MCF 10A (cell line): ENCODE results near the gene IZUMO1. TPM values are rescaled to one million over a fixed set of nuclear protein-coding genes. Genes with fewer than 3 reads are reported as not detected.

Source experiments
- BruUV-seq: library from RNA; stranded (reverse); fragments of 400-500 nt; replicated peaks from 2 replicates; lab custom pipeline; 2021; lab: Mats Ljungman, UMichigan
- CTCF ChIA-PET: fragments of 300-600 bp; sonication (Branson Sonifier 250); formaldehyde crosslinking; extraction: SDS; loops from one replicate; lab custom pipeline; 2021; ENCODE audit warnings: antibody characterized with exemption, inconsistent platforms; lab: Yijun Ruan, JAX
- POLR2A ChIA-PET: fragments of 300-600, 350-650 bp; sonication (Branson Sonifier 250); formaldehyde crosslinking; extraction: SDS; loops from one replicate; lab custom pipeline; 2020; ENCODE audit warnings: antibody characterized with exemption, inconsistent platforms; lab: Yijun Ruan, JAX
- DNase-seq: peaks from one replicate; pipeline ENCODE4 v3.0.0-alpha.2; 2018; ENCODE audit not compliant: unreplicated experiment
- H3K27ac Mint-ChIP-seq: one replicate; pipeline ENCODE4 v1.8.0; 2022; ENCODE audit warnings: mild to moderate bottlenecking, low read depth, mixed read lengths; ENCODE audit not compliant: unreplicated experiment
- H3K27me3 Mint-ChIP-seq: one replicate; pipeline ENCODE4 v1.8.0; 2022; ENCODE audit warnings: mixed read lengths; ENCODE audit not compliant: insufficient read depth, unreplicated experiment
- H3K36me3 Mint-ChIP-seq: one replicate; pipeline ENCODE4 v1.8.0; 2022; ENCODE audit warnings: mild to moderate bottlenecking, moderate library complexity, mixed read lengths; ENCODE audit not compliant: insufficient read depth, unreplicated experiment
- H3K4me1 Mint-ChIP-seq: one replicate; pipeline ENCODE4 v1.8.0; 2022; ENCODE audit warnings: mixed read lengths; ENCODE audit not compliant: insufficient read depth, unreplicated experiment
- H3K4me3 Mint-ChIP-seq: one replicate; pipeline ENCODE4 v1.8.0; 2022; ENCODE audit warnings: mild to moderate bottlenecking, moderate library complexity, mixed read lengths; ENCODE audit not compliant: unreplicated experiment
- H3K9me3 Mint-ChIP-seq: one replicate; pipeline ENCODE4 v1.8.0; 2022; ENCODE audit warnings: mixed read lengths; ENCODE audit not compliant: unreplicated experiment
- intact Hi-C: fragments of 100-400 bp; cut with micrococcal nuclease; formaldehyde crosslinking; loops from 2 replicates; pipeline ENCODE4 v1.14.1; 2022
- total RNA-seq: library from RNA; stranded (reverse); gene quantifications from 2 replicates; pipeline ENCODE4 v1.2.3, GENCODE V29; 2022
- TF ChIP-seq, protein P1 (sequence below): fragments of 200-600 bp; IDR thresholded peaks from one replicate; pipeline ENCODE4 v1.8.0; 2022; ENCODE audit warnings: antibody characterized with exemption, mild to moderate bottlenecking; ENCODE audit not compliant: unreplicated experiment

The IZUMO1 gene
- total RNA-seq, 1 experiment from 2014 or later, result 4.2 TPM

DNA sequence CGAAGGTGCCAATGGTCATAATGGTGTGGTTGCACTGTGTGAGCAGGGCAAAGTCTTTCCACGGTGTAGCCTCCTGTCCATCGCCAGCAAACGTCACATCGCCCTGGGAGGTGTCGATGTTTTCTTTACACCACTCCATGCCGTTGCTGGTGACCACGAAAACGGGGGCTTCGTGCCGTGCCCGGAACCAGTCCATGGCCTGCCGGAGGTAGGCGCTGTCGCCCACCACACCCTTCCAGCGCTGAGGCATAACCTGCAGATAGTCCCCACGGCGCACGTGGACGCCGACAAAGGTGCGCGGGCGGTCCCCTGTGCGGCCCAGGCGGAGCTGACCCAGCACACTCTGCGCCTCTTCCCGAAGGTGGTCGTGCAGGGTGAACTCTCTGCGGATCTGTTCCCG, 3.6 kb upstream of the IZUMO1 start:
- Mint-ChIP-seq H3K4me3 (no peak overlapping the region), H3K27me3 (no peaks in the 10 kb centered on the region), H3K9me3 (no peaks in the 10 kb centered on the region), H3K4me1 (peaks cover 25% of the 10 kb centered on the region), H3K36me3 (peaks cover 14% of the 10 kb centered on the region), H3K27ac (no peak overlapping the region)
- TF ChIP-seq, protein P1, sequence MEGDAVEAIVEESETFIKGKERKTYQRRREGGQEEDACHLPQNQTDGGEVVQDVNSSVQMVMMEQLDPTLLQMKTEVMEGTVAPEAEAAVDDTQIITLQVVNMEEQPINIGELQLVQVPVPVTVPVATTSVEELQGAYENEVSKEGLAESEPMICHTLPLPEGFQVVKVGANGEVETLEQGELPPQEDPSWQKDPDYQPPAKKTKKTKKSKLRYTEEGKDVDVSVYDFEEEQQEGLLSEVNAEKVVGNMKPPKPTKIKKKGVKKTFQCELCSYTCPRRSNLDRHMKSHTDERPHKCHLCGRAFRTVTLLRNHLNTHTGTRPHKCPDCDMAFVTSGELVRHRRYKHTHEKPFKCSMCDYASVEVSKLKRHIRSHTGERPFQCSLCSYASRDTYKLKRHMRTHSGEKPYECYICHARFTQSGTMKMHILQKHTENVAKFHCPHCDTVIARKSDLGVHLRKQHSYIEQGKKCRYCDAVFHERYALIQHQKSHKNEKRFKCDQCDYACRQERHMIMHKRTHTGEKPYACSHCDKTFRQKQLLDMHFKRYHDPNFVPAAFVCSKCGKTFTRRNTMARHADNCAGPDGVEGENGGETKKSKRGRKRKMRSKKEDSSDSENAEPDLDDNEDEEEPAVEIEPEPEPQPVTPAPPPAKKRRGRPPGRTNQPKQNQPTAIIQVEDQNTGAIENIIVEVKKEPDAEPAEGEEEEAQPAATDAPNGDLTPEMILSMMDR, result no peak
- no TSS peak for BruUV-seq
- no peak for DNase-seq
- intact Hi-C loops, result no loop called here
- ChIA-PET CTCF (interaction anchor here (1.7 kb wide), 1 partner anchor 11 kb away, joined by 9 read pairs; the partner anchor contains the start of gene RASIP1), POLR2A (no interaction called here)

DNA sequence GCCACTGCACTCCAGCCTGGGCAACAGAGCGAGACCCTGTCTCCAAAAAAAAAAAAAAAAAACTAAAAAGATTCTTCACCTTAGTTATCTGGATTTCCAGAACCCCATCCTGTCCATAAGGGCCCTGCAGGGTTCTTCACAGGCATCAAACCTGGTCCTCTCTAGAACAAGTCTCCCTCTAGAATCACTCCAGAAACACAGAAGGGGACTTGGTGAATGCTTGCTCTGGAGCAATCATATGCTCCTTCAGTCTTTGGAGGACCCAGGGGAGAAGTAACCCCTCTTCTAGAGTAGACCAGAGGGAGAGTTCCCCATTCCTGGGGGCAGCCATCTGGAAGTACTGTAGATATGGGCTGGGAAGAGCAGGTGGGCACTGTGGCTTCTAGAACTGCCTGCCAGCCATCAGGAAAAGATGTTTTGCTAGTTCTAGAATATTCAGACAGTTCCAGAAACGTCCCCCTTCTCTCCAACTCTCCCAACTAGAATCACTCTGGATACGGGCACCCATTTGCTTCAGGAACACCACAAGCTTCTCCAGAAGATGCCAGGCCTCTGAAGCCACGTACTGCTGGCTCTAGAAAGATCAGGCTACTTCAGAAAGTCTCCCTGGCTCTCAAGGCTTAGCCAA, 3.0 kb upstream of the IZUMO1 start:
- TF ChIP-seq, protein P1, result no peak
- intact Hi-C loops, result no loop called here
- ChIA-PET CTCF (no interaction called here), POLR2A (no interaction called here)
- Mint-ChIP-seq H3K36me3 (peaks cover 14% of the 10 kb centered on the region), H3K4me1 (peaks cover 18% of the 10 kb centered on the region), H3K4me3 (no peak overlapping the region), H3K9me3 (no peaks in the 10 kb centered on the region), H3K27me3 (no peaks in the 10 kb centered on the region), H3K27ac (no peak overlapping the region)
- TSS peak; percentile 2 for BruUV-seq
- no peak for DNase-seq

DNA sequence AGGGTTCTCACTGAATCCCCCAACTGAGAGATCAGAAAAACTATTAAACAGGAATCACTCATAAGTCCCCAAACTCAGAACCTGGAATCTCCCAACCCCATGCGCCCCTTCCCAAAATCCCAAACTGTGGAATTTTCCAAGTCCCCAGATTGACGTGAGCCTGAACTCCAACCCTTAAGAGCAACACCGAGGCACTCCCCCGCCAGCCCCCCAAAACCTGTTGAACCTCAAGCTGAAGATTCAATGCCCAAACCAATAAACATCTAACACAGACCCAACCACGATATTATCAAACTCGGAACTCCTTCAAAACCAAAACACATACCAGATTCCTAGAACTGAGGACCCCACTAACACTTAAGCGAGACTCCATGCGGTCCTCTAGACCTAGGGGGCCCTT, 599 bp downstream of the IZUMO1 start:
- intact Hi-C loops, result no loop called here
- Mint-ChIP-seq H3K9me3 (no peaks in the 10 kb centered on the region), H3K4me1 (peaks cover 2% of the 10 kb centered on the region), H3K27ac (no peak overlapping the region), H3K36me3 (peaks cover 10% of the 10 kb centered on the region), H3K27me3 (no peaks in the 10 kb centered on the region), H3K4me3 (no peak overlapping the region)
- TF ChIP-seq, protein P1, result no peak
- no TSS peak for BruUV-seq
- DNase-seq, result no peak
- ChIA-PET CTCF (no interaction called here), POLR2A (interaction anchor here (0.6 kb wide), 1 partner anchor 815 kb away, joined by 3 read pairs; no protein-coding TSS in a partner anchor)

DNA sequence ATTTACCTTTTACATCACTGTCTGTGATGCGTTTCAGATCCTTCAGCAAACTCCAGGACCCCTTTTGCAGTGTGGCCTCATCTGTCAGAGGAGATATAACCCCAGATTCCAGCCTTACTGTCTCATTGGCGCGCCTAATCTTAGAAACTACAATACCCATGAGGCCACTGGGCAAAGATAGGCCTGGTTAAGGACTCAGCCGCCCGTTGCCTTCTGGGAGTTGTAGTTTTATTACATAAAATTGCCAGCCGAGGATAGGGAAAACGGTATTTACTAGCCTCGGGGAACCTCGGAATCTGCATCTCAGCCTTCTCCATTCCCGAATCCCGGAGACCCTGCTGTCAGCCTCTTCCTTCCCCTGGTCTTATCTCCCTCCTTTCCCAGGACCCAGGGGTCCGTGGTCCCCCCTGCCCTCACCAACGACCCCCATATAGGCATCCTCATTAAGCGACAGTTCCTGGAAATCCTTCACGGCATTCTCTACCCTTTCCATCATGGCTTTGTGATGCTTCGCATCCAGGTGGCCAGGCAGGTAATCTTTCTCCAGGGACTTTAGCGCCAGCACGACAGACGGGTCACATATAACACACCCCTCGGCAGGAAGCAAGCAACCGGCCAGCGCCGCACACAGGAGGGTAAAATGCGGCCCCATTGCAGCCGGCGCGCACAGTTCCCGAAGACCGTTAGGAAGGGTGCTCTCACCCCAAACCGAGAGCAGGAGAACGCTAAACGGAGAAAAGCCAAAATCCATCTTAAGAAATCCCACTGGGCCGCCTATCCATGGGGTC, 1.3 kb downstream of the IZUMO1 start:
- CTCF ChIA-PET, result interaction anchor here (0.7 to 1.1 kb wide), 2 partner anchors 44 to 766 kb away, joined by 3 read pairs; no protein-coding TSS in a partner anchor
- no peak overlapping the region for H3K27ac Mint-ChIP-seq
- BruUV-seq, result no TSS peak
- no peaks in the 10 kb centered on the region for H3K27me3 Mint-ChIP-seq
- H3K9me3 Mint-ChIP-seq, result no peaks in the 10 kb centered on the region
- TF ChIP-seq, protein P1, result no peak
- no peaks in the 10 kb centered on the region for H3K4me1 Mint-ChIP-seq
- H3K36me3 Mint-ChIP-seq, result peaks cover 10% of the 10 kb centered on the region
- DNase-seq, result peak; percentile 63
- intact Hi-C loops, result no loop called here
- POLR2A ChIA-PET, result interaction anchor here (0.6 kb wide), 1 partner anchor 220 kb away, joined by 3 read pairs; no protein-coding TSS in a partner anchor
- no peak overlapping the region for H3K4me3 Mint-ChIP-seq
